Measurements from ENCODE around the gene KRTAP16-1. TPM values are rescaled to one million over a fixed set of nuclear protein-coding genes. Genes with fewer than 3 reads are reported as not detected.
"Not testable (repeated sequence)": the region's sequence is repeated elsewhere in the genome, so short reads cannot be mapped to it uniquely, and the experiment has no call there.

The KRTAP16-1 gene
- total RNA-seq (not detected), polyA plus RNA-seq (ENCODE audit: insufficient read depth in 1 of 8, insufficient read length in 8 of 8, low replicate concordance in 1 of 8) (not detected)
- long read RNA-seq, donor 1, result 0 reads
- long read RNA-seq, donor 2, result 0 reads
- long read RNA-seq, donor 3, result 0 reads
- long read RNA-seq, donor 4, result 0 reads
- long read RNA-seq, donor 5, partial matches to known transcripts, result 0 of 1 reads
- long read RNA-seq, donor 5, other reads (novel, unspliced or antisense), result 0 of 1 reads
- long read RNA-seq, donor 6, result 0 reads
- long read RNA-seq, donor 7, result 0 reads
- long read RNA-seq, donor 8, result 0 reads
- long read RNA-seq, donor 9, partial matches to known transcripts, result 0 of 1 reads
- long read RNA-seq, donor 9, other reads (novel, unspliced or antisense), result 0 of 1 reads
- long read RNA-seq, donor 10, result 0 reads
- long read RNA-seq, donor 11, result 0 reads

DNA sequence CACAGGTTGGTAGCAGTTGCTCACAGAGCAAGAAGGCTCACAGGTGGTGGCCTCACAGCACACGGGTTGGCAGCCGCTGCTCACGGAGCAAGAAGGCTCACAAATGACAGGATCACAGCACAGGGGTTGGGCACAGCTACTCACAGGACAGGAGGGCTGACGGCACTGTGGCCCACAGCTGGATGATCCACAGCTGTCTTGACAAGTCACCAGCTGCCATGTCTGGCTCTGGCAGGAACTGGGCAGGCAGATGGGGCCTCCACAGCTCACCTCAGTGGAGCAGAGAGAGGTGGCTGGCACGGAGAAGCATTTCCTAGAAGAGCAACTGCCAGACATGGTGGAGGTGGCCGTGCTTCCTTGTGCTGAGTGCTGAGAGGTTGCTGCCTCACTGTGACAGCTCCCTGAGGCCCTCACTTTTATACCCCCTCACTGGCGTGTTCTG, at the start of gene KRTAP16-1:
KRTAP16-1 (minus strand) TSS at position 392 of the 442 bp plus-strand sequence; CDS start at position 336, 56 bp downstream.
- Histone ChIP-seq H3K36me3 (ENCODE audit: control insufficient read depth, insufficient read depth, low read length) (no peaks in the 10 kb centered on the region), H3K9me3 (replicated peaks; ENCODE audit: control insufficient read depth, low read depth, low read length) (no peaks in the 10 kb centered on the region), H3K4me3 (ENCODE audit: low read length) (no peak within 1 kb of the TSS), H3K27me3 (ENCODE audit: control insufficient read depth, insufficient read depth, low read length) (peaks cover under 1% of the 10 kb centered on the region), H3K27ac (ENCODE audit: low read length) (peak within 1 kb of the TSS; percentile 49), H3K4me1 (ENCODE audit: control insufficient read depth, insufficient read depth, low read length) (peaks cover 21% of the 10 kb centered on the region)
- WGBS (ENCODE audit: insufficient coverage), result 58% methylated on average over 6 of the region's 7 CpGs
- no peak for DNase-seq

DNA sequence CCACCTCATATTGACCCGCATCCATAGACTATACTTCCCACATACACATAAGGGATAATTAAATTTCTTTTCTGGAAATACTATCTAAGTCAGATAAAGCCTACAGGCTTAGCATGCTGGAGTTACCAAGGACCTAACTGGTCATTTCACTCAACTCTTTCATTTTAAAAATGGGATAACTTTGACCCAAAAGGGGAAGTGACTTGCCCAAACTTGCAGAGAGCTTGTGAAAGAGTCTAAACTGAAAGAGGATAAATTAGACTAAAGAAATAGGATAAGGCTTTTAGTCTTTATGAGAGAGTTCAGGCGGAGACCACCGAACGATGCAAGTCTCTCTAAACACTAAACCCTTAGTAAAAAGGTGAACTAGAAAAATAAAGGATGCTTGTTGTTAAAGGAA, 45.4 kb upstream of the KRTAP16-1 start:
- Histone ChIP-seq H3K27me3 (ENCODE audit: control insufficient read depth, insufficient read depth, low read length) (no peaks in the 10 kb centered on the region), H3K9me3 (replicated peaks; ENCODE audit: control insufficient read depth, low read depth, low read length) (no peaks in the 10 kb centered on the region), H3K4me1 (ENCODE audit: control insufficient read depth, insufficient read depth, low read length) (no peaks in the 10 kb centered on the region), H3K27ac (ENCODE audit: low read length) (no peak overlapping the region), H3K4me3 (ENCODE audit: low read length) (no peak overlapping the region), H3K36me3 (ENCODE audit: control insufficient read depth, insufficient read depth, low read length) (no peaks in the 10 kb centered on the region)
- no peak for DNase-seq
- WGBS (ENCODE audit: insufficient coverage), result no CpG with 5 or more reads among the region's 4 CpGs

GRCh38 chr17:41352597-41353366, 43.7 kb upstream of the KRTAP16-1 start:
- Histone ChIP-seq H3K9me3 (replicated peaks; ENCODE audit: control insufficient read depth, low read depth, low read length) (no peaks in the 10 kb centered on the region), H3K36me3 (ENCODE audit: control insufficient read depth, insufficient read depth, low read length) (no peaks in the 10 kb centered on the region), H3K27ac (ENCODE audit: low read length) (no peak overlapping the region), H3K4me3 (ENCODE audit: low read length) (no peak overlapping the region), H3K4me1 (ENCODE audit: control insufficient read depth, insufficient read depth, low read length) (no peaks in the 10 kb centered on the region), H3K27me3 (ENCODE audit: control insufficient read depth, insufficient read depth, low read length) (no peaks in the 10 kb centered on the region)
- no peak for DNase-seq
- 93% methylated on average over 2 of the region's 7 CpGs for WGBS (ENCODE audit: insufficient coverage)

DNA sequence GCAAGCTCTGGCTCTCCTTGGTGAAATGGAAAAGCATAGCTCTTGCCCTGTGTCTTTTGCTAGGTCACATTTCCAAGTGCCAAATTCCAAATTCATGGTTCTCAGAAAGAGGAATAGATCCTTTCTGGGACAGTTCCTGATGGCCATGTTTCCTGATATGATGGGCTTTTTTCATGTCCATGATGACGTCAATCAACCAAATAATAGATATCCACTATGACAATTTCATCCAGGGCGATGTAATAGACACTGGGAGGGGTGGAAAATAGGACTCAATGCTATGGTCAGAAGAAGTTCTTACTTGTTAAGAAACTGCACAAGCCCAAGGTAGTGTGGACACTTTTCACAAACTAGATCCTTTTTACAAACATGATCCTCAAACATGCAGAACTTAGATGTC, 42.1 kb upstream of the KRTAP16-1 start:
- WGBS (ENCODE audit: insufficient coverage), result no CpG with 5 or more reads among the region's 2 CpGs
- H3K9me3 ChIP-seq (replicated peaks; ENCODE audit: control insufficient read depth, low read depth, low read length), result no peaks in the 10 kb centered on the region
- no peak for DNase-seq
- no peaks in the 10 kb centered on the region for H3K4me1 ChIP-seq (ENCODE audit: control insufficient read depth, insufficient read depth, low read length)
- H3K27ac ChIP-seq (ENCODE audit: low read length), result no peak overlapping the region
- H3K36me3 ChIP-seq (ENCODE audit: control insufficient read depth, insufficient read depth, low read length), result no peaks in the 10 kb centered on the region
- H3K27me3 ChIP-seq (ENCODE audit: control insufficient read depth, insufficient read depth, low read length), result no peaks in the 10 kb centered on the region
- H3K4me3 ChIP-seq (ENCODE audit: low read length), result no peak overlapping the region

DNA sequence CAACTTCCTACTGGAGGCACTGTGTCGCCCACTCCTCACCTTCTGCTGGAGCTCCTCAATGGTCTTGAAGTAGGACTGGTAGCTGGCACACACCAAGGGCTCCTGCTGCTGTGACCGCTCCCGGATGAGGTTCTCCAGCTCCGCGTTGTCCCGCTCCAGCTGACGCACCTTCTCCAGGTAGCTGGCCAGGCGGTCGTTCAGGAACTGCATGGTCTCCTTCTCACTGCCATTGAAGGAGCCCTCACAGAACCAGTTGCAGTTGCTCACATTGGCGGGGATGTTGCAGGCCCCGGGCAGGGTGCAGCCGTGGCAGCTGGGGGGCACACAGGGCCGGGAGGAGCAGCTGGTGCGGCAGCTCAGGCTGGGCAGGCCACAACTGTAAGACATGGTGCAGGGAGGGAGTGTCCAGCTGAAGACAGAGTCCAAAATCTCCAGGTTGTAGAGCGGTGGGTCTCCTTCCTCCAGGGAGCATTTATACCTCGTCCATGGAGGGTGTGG, 41.3 kb upstream of the KRTAP16-1 start, which contains the start of gene KRT33A:
KRT33A (minus strand) TSS at position 448 of the 498 bp plus-strand sequence; CDS start at position 387, 61 bp downstream.
- H3K36me3 ChIP-seq (ENCODE audit: control insufficient read depth, insufficient read depth, low read length); DNase-seq; H3K4me1 ChIP-seq (ENCODE audit: control insufficient read depth, insufficient read depth, low read length); H3K4me3 ChIP-seq (ENCODE audit: low read length); H3K27me3 ChIP-seq (ENCODE audit: control insufficient read depth, insufficient read depth, low read length); H3K9me3 ChIP-seq (replicated peaks; ENCODE audit: control insufficient read depth, low read depth, low read length); H3K27ac ChIP-seq (ENCODE audit: low read length): not testable (repeated sequence)
- WGBS (ENCODE audit: insufficient coverage), result 85% methylated on average over 12 of the region's 16 CpGs

DNA sequence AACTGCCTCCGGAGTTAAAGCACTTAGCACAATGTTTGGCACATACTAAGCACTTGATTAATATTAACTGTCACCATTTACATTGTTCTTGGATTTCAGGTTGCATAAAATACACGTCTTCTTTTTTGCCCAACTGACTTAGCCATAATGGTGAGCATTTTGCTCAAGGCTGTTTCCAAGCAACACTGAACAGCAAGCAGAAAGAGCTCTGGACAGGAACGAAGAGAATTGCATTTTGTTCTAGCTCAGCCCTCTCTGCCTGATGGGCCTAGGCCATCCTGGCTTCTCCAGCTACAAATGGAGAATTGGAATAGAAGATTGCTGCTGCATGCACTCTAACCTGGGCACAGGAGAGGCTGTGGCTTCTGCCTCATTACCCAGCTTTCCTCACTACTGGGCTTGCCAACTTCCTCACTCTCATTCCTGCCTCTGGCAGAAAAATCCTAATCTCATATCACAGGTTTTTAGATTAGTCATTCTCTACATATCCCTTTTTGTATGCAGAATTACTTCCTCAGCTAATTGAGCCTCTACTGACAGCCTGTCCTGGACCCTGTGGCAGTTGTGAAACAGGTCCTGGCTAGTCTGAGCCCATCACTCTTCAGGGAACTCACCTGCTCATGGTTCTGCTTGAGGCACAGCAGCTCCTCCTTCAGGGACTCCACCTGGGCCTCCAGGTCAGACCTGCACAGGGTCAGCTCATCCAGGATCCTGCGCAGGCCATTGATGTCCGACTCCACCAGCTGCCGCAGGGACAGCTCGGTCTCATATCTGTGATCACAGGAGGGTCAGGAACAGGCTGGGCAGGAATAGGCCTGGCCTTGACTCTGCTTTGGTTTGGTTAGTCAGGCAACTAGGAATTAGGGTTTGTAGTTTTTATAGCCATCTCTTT, 39.0 kb upstream of the KRTAP16-1 start:
- 78% methylated on average over 6 of the region's 7 CpGs for WGBS (ENCODE audit: insufficient coverage)
- Histone ChIP-seq H3K36me3 (ENCODE audit: control insufficient read depth, insufficient read depth, low read length) (no peaks in the 10 kb centered on the region), H3K27me3 (ENCODE audit: control insufficient read depth, insufficient read depth, low read length) (no peaks in the 10 kb centered on the region), H3K9me3 (replicated peaks; ENCODE audit: control insufficient read depth, low read depth, low read length) (no peaks in the 10 kb centered on the region), H3K4me1 (ENCODE audit: control insufficient read depth, insufficient read depth, low read length) (no peaks in the 10 kb centered on the region), H3K4me3 (ENCODE audit: low read length) (no peak overlapping the region), H3K27ac (ENCODE audit: low read length) (no peak overlapping the region)
- DNase-seq, result no peak

DNA sequence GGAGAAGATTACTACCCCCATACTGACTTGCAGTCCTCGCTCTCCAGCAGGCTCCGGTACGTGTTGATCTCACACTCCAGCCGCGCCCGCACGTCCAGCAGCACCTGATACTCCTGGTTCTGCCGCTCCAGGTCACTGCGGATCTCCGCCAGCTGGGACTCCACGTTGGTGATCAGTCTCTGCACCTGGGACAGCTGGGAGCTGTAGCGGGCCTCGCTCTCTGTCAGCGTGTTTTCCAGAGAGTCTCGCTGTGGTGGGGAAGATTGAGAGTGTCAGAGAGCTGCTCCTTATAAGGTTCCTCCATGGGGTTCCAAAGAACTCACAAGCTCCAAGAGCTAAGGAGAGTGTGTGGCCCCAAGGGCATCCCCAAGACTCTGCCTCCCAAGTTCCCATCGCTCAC, 37.3 kb upstream of the KRTAP16-1 start:
- H3K4me1 ChIP-seq (ENCODE audit: control insufficient read depth, insufficient read depth, low read length); H3K27me3 ChIP-seq (ENCODE audit: control insufficient read depth, insufficient read depth, low read length); DNase-seq; H3K9me3 ChIP-seq (replicated peaks; ENCODE audit: control insufficient read depth, low read depth, low read length); H3K27ac ChIP-seq (ENCODE audit: low read length); H3K36me3 ChIP-seq (ENCODE audit: control insufficient read depth, insufficient read depth, low read length); H3K4me3 ChIP-seq (ENCODE audit: low read length): not testable (repeated sequence)
- WGBS (ENCODE audit: insufficient coverage), result 70% methylated on average over 8 of the region's 16 CpGs

DNA sequence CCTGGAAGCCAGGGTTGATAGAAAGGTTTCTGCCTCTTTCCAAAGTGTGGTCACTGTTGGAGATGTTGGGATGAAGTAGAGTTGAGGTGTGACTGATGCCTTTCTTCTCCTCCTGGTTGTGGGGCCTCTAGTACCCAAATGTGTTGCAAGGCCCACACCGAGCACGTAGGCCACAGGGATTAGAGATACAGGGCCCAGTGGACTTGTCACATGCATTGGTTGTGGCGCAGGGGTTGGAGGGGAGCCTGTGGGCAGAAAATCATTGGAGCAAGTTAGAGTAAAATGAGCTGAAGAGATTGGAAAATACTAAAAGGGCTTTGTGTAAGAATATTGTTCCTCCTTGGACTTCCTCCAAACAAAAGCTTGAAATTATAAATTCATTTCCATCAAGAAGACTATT, 36.9 kb upstream of the KRTAP16-1 start:
- no peak for DNase-seq
- no peaks in the 10 kb centered on the region for H3K4me1 ChIP-seq (ENCODE audit: control insufficient read depth, insufficient read depth, low read length)
- H3K27me3 ChIP-seq (ENCODE audit: control insufficient read depth, insufficient read depth, low read length), result no peaks in the 10 kb centered on the region
- H3K9me3 ChIP-seq (replicated peaks; ENCODE audit: control insufficient read depth, low read depth, low read length), result peaks cover 2% of the 10 kb centered on the region
- 70% methylated on average over 2 of the region's 3 CpGs for WGBS (ENCODE audit: insufficient coverage)
- H3K27ac ChIP-seq (ENCODE audit: low read length), result no peak overlapping the region
- no peaks in the 10 kb centered on the region for H3K36me3 ChIP-seq (ENCODE audit: control insufficient read depth, insufficient read depth, low read length)
- no peak overlapping the region for H3K4me3 ChIP-seq (ENCODE audit: low read length)

DNA sequence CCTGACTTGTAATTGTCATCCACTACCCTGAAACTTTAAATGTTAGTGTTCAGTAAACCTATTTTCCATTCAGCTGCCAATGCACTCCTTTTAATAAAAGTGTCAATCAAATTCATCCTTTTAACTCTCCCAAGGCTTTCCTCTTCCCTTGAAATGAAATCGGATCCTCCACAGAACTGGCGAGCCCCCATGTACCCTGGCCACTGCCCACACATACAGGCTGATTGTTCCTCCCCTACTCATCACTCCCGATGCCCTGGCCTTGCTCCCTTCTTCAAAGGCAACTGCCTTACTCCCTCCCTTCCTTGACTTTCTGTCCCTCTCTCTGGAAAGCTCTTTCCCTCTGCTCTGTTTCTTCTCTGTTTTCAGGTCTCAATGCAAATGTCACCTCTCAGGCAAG, 33.9 kb upstream of the KRTAP16-1 start:
- DNase-seq, result no peak
- Histone ChIP-seq H3K4me3 (ENCODE audit: low read length) (no peak overlapping the region), H3K9me3 (replicated peaks; ENCODE audit: control insufficient read depth, low read depth, low read length) (peaks cover 2% of the 10 kb centered on the region), H3K27me3 (ENCODE audit: control insufficient read depth, insufficient read depth, low read length) (peaks cover 4% of the 10 kb centered on the region), H3K36me3 (ENCODE audit: control insufficient read depth, insufficient read depth, low read length) (no peaks in the 10 kb centered on the region), H3K27ac (ENCODE audit: low read length) (no peak overlapping the region), H3K4me1 (ENCODE audit: control insufficient read depth, insufficient read depth, low read length) (no peaks in the 10 kb centered on the region)
- 50% methylated on average over 3 of the region's 3 CpGs for WGBS (ENCODE audit: insufficient coverage)

All from muscle of leg (tissue), 16 donors.